SJSA1 (cell line): Measurements from ENCODE around the gene PDSS2. TPM values are rescaled to one million over a fixed set of nuclear protein-coding genes. Genes with fewer than 3 reads are reported as not detected.
"Not testable (repeated sequence)": the region's sequence is repeated elsewhere in the genome, so short reads cannot be mapped to it uniquely, and the experiment has no call there.

Experiments
- DNase-seq, 2 experiments: peaks; one replicate each; pipeline ENCODE4 v3.0.0-alpha.2; 2015 to 2020; ENCODE audit warnings: low spot score in 2 of 2, low read depth in 1 of 2
- H3K27ac ChIP-seq: fragments of 250-450 bp; sonication (Bioruptor Pico); 2 replicates; pipeline ENCODE4 v1.5.1; 2020; ENCODE audit warnings: mild to moderate bottlenecking, moderate library complexity
- H3K27me3 ChIP-seq: fragments of 250-450 bp; sonication (Bioruptor Pico); replicated peaks from 2 replicates; pipeline ENCODE4 v1.5.1; 2020; ENCODE audit warnings: mild to moderate bottlenecking, moderate library complexity
- H3K36me3 ChIP-seq: fragments of 250-450 bp; sonication (Bioruptor Pico); 2 replicates; pipeline ENCODE4 v1.5.1; 2020; ENCODE audit warnings: mild to moderate bottlenecking
- H3K4me1 ChIP-seq: fragments of 250-450 bp; sonication (Bioruptor Pico); replicated peaks from 2 replicates; pipeline ENCODE4 v1.6.1; 2021; ENCODE audit warnings: mild to moderate bottlenecking
- H3K4me3 ChIP-seq: fragments of 250-450 bp; sonication (Bioruptor Pico); 2 replicates; pipeline ENCODE4 v1.5.1; 2020; ENCODE audit warnings: mild to moderate bottlenecking
- H3K9me3 ChIP-seq: fragments of 250-450 bp; sonication (Bioruptor Pico); replicated peaks from 2 replicates; pipeline ENCODE4 v1.5.1; 2020; ENCODE audit warnings: mild to moderate bottlenecking
- total RNA-seq: library from RNA; depleted of rRNA; stranded (reverse); fragments of >200 nt; shearing (Covaris generic); gene quantifications from 2 replicates; pipeline ENCODE4 v1.2.3, GENCODE V29; 2014

Gene PDSS2
- total RNA-seq, 1 experiment from 2014 or later: 11.9 TPM

DNA sequence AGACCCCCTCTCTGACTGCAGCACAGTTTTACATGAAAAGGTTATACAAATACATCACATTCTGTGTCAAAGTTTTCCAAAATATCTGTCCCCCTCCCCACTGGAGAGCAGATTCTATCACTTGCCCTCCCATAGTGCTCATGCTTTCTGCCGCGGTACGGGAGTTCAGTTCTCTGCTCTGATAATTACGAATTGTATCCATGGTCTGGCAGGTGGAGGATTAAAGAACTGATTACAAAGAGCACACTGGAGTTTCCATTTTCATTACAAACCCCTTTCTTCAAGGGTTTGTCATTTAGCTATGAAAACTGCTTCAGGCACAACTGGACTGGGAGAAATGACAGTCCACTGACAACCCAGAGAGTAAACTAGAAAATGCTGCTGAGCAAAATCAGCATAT lies 166.0 kb downstream of the PDSS2 start:
- no peak overlapping the region for H3K27ac ChIP-seq
- H3K36me3 ChIP-seq: no peaks in the 10 kb centered on the region
- peaks cover 15% of the 10 kb centered on the region for H3K4me1 ChIP-seq
- no peaks in the 10 kb centered on the region for H3K9me3 ChIP-seq
- DNase-seq: no peak
- H3K4me3 ChIP-seq: no peak overlapping the region
- H3K27me3 ChIP-seq: no peaks in the 10 kb centered on the region

DNA sequence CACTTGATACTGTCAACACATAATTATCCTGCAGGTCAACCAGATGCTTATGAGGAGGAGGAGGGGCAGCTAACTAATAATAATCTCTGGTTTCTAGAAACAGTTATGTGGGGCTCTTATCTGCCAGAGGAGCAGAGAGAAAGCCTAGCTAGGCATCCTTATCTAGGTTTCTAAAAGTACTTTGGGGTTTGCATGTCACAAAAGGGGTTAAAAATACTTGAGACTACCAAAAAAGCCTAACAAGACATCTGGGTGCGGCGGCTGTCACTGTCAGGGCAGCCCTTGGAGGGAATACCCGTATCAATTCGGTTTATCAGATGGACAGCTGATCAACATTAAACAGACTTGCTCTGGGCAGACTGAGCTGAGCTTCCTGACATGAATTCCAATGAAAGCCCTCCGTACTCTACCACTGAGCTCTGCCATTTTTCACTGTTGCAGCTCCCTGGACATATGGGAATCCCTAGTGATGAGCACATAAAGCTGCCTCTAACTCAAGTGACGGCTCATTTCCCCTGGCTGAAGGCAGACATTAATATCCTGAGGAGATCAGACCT lies 166.6 kb downstream of the PDSS2 start:
- no peak for DNase-seq
- H3K36me3 ChIP-seq: no peaks in the 10 kb centered on the region
- no peak overlapping the region for H3K27ac ChIP-seq
- H3K4me1 ChIP-seq: peaks cover 15% of the 10 kb centered on the region
- no peak overlapping the region for H3K4me3 ChIP-seq
- H3K27me3 ChIP-seq: no peaks in the 10 kb centered on the region
- H3K9me3 ChIP-seq: no peaks in the 10 kb centered on the region

DNA sequence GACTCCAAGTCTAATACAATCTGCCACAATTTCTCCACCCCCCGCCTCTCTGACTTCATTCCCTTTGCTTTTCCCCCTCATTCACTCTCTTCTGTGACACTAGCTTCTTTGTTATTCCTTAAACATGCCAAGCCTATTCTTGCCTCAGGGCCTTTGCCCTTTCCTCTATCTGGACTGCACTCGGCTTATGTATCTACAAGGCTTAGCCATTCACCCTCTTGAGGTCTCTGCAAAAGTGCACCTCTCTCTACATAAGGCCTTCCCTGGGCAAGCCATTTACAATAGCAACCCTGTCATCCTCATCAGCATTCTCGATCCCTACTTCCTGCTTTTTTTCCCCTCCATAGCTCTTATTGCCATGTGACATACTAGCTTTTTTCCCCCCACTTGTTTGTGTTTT lies 168.9 kb downstream of the PDSS2 start:
- no peaks in the 10 kb centered on the region for H3K4me1 ChIP-seq
- H3K36me3 ChIP-seq: no peaks in the 10 kb centered on the region
- H3K4me3 ChIP-seq: no peak overlapping the region
- no peak overlapping the region for H3K27ac ChIP-seq
- H3K9me3 ChIP-seq: no peaks in the 10 kb centered on the region
- no peaks in the 10 kb centered on the region for H3K27me3 ChIP-seq
- DNase-seq: no peak

DNA sequence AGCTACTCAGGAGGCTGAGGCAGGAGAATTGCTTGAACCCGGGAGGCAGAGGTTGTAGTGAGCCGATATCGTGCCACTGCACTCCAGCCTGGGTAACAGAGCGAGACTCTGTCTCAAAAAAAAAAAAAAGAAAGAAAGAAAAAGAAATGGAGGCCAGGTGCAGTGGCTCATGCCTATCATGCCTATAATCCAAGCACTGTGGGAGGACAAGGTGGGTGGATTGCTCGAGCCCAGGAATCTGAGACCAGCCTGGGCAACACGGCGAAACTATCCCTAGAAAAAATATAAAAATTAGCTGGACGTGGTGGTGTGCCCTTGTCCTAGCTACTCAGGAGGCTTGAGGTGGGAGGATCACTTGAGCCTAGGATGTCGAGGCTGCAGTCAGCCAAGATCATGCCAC lies 170.1 kb downstream of the PDSS2 start:
- H3K27ac ChIP-seq: not testable (repeated sequence)

DNA sequence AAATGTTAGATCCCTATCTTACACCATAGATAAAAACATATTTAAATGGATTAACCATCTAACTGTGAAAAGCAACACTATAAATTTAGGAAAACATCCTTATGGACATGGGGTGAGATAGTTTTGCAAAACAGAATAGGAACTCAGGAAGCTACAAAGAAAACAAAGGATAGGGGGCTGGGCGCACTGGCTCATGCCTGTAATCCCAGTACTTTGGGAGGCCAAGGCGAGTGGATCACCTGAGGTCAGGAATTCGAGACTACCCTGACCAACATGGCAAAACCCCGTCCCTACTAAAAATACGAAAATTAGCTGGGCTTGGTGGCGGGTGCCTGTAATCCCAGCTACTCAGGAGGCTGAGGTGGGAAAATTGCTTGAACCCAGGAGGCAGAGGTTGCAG lies 173.7 kb downstream of the PDSS2 start:
- DNase-seq, H3K4me1 ChIP-seq, H3K36me3 ChIP-seq, H3K27me3 ChIP-seq, H3K4me3 ChIP-seq, H3K9me3 ChIP-seq, H3K27ac ChIP-seq: not testable (repeated sequence)

More for the DNA sequence above, 170.1 kb downstream of the PDSS2 start:
- not testable (repeated sequence) for H3K4me1 ChIP-seq, DNase-seq, H3K4me3 ChIP-seq, H3K9me3 ChIP-seq, H3K36me3 ChIP-seq, H3K27me3 ChIP-seq

DNA sequence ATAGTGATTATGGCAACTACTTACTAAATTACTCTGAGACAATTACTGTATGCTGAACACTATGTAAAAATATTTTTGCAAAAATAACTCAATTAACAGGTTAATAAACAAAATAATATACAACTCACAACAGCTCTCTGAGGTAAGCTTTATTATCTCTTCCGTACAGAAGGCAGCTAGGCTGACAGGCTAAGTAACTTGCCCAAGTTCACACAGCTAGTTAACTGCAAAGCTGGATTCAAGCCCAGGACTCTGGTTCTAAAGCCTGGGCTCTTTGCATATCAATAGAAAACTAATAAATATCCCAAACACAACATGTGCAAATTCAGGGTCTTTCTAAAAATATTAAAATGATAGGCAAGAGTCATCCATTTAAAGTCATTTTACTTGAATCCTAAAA lies 174.6 kb downstream of the PDSS2 start:
- Histone ChIP-seq H3K36me3 (no peaks in the 10 kb centered on the region), H3K4me3 (no peak overlapping the region), H3K4me1 (no peaks in the 10 kb centered on the region), H3K9me3 (no peaks in the 10 kb centered on the region), H3K27ac (no peak overlapping the region), H3K27me3 (no peaks in the 10 kb centered on the region)
- no peak for DNase-seq

- no peak overlapping the region for H3K27ac ChIP-seq
- no peaks in the 10 kb centered on the region for H3K4me1 ChIP-seq
- no peak overlapping the region for H3K4me3 ChIP-seq
- no peak for DNase-seq
- H3K27me3 ChIP-seq: no peaks in the 10 kb centered on the region
- no peaks in the 10 kb centered on the region for H3K36me3 ChIP-seq
- no peaks in the 10 kb centered on the region for H3K9me3 ChIP-seq
Observed at GRCh38 chr6:107280791-107281190, 178.6 kb downstream of the PDSS2 start.

- DNase-seq, H3K27me3 ChIP-seq, H3K4me3 ChIP-seq, H3K4me1 ChIP-seq, H3K27ac ChIP-seq, H3K9me3 ChIP-seq, H3K36me3 ChIP-seq: not testable (repeated sequence)
Observed at GRCh38 chr6:107280001-107280400, 179.4 kb downstream of the PDSS2 start.

DNA sequence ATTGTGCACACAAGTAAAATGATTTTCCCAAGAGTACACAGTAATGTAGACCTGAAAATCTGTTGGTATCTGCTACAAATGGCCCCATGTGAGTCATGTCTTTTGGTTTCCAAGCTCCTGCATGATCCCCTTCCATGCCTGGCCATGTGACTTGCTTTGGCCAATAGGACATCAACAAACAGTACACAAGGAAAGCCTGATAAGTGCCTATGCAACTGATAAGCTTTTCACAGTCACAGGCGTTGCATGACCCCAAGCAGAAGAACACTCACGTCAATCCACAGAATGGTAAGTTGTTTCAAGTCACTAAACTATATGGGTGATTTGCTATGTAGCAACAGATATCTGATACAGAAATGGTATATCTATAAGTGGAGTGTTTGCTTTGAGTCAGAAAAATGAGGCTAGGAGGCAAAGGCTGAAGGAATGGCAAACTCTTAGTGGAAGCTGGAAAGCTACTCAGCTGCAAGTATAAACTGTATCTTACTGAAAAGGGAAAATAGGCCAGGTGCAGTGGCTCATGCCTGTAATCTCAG lies 184.0 kb downstream of the PDSS2 start:
- H3K27me3 ChIP-seq: no peaks in the 10 kb centered on the region
- no peaks in the 10 kb centered on the region for H3K9me3 ChIP-seq
- H3K4me1 ChIP-seq: no peaks in the 10 kb centered on the region
- no peaks in the 10 kb centered on the region for H3K36me3 ChIP-seq
- H3K27ac ChIP-seq: no peak overlapping the region
- DNase-seq: no peak
- H3K4me3 ChIP-seq: no peak overlapping the region

DNA sequence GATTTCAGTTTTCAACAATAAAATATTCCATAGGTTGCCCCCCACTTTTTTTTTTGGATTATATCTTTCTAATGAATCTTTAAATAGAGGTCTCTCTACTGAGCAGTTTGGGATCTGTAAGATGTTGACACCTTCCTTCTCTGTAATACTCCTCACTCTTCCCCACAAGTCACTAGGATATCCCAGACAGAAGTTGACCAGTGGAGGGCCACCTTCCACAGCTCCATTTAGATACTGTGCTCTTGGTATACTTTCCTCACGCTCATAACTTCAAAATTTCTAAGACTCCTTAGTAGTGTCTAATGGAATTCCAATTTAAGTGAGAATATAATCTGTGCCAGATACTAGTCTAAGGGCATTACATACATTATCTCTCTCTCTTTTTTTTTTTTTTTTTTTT lies 185.1 kb downstream of the PDSS2 start:
- DNase-seq: no peak
- H3K27ac ChIP-seq: no peak overlapping the region
- H3K4me1 ChIP-seq: no peaks in the 10 kb centered on the region
- no peak overlapping the region for H3K4me3 ChIP-seq
- H3K27me3 ChIP-seq: no peaks in the 10 kb centered on the region
- H3K9me3 ChIP-seq: no peaks in the 10 kb centered on the region
- no peaks in the 10 kb centered on the region for H3K36me3 ChIP-seq

DNA sequence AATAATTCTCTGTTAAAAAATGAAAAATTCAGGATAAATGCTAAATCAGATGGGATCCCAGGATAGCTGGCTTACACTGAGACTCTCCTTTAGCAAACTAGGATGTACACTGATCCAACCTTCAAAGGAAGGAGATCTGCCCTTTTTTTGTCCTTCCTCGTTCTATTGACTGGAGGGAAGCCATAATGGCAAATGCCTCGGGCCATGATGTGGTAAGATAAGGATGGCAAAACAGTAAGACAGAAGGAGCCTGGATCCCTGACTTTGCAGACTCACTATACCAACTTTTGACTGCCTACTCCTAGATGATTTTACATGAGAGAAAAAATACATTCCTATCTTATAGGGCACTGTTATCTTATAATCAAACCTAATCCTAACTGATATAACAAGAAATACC lies 187.1 kb downstream of the PDSS2 start:
- Histone ChIP-seq H3K4me1 (no peaks in the 10 kb centered on the region), H3K27me3 (no peaks in the 10 kb centered on the region), H3K36me3 (no peaks in the 10 kb centered on the region), H3K27ac (no peak overlapping the region), H3K9me3 (no peaks in the 10 kb centered on the region), H3K4me3 (no peak overlapping the region)
- DNase-seq: no peak

DNA sequence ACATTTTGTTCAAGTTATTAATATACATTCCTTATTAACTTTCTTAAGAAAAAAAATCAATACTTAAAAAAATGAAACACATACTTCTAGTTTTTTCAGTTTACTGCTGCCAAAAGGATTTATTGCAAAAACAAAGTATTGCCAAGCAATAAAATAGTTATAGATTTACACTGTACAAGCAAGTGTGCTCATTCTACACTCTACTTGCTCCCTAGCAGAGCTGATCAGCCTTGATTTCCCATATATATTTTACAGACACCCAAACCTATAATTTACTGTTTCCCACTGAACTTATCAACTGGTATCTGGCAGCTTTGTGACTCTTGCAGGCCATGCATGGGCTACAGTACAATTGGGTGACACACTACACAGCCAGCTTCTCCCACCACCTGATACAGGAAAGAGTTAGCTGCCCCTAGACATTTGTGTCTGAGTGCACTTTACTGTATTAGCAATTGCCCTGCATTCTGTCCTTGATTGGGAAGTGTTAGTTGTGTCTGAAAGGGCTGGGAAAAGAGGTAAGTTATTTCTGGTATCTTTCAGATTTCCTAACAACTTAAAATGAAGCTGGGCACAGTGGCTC lies 188.1 kb downstream of the PDSS2 start:
- Histone ChIP-seq H3K9me3 (no peaks in the 10 kb centered on the region), H3K4me1 (no peaks in the 10 kb centered on the region), H3K36me3 (no peaks in the 10 kb centered on the region), H3K27me3 (no peaks in the 10 kb centered on the region), H3K4me3 (no peak overlapping the region), H3K27ac (no peak overlapping the region)
- DNase-seq: no peak

DNA sequence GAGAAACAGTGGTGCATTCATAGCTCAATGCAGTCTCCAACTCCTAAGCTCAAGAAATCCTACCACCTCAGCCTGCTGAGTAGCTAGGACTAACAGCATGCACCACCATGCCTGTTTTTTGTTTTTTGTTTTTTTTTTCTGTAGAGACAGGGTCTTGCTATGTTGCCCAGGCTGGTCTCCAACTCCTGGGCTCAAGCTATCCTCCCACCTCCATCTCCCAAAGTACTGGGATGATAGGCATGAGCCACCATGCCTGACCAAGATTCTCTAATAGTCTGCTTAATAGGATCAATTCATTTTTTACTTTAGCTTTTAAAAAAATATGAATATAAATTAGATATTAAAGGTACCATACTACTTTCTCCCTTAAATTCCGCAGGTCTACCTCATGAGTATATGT lies 191.7 kb downstream of the PDSS2 start:
- no peaks in the 10 kb centered on the region for H3K9me3 ChIP-seq
- no peak overlapping the region for H3K27ac ChIP-seq
- H3K36me3 ChIP-seq: no peaks in the 10 kb centered on the region
- no peak overlapping the region for H3K4me3 ChIP-seq
- no peaks in the 10 kb centered on the region for H3K4me1 ChIP-seq
- no peaks in the 10 kb centered on the region for H3K27me3 ChIP-seq
- no peak for DNase-seq

DNA sequence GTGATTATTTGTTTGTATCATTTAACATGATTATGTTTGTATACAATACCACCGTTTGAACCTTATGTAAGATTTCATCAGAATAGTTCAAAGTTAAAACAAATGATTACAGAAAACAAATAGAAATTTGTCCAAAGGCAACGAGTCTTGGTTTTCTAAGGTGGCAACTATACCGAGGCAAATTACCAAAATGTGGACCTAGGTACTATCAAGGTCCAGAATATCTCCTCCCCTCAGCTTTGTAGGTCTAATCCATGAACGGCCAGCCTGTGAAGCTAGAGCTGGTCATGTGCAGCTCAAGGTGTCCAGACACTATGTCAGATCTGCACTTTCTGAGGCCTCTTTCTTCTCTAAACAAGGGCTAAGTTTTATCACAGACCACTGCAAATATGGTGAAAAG lies 192.4 kb downstream of the PDSS2 start:
- H3K27me3 ChIP-seq: no peaks in the 10 kb centered on the region
- DNase-seq: no peak
- no peak overlapping the region for H3K4me3 ChIP-seq
- H3K4me1 ChIP-seq: no peaks in the 10 kb centered on the region
- no peaks in the 10 kb centered on the region for H3K9me3 ChIP-seq
- no peak overlapping the region for H3K27ac ChIP-seq
- H3K36me3 ChIP-seq: no peaks in the 10 kb centered on the region

DNA sequence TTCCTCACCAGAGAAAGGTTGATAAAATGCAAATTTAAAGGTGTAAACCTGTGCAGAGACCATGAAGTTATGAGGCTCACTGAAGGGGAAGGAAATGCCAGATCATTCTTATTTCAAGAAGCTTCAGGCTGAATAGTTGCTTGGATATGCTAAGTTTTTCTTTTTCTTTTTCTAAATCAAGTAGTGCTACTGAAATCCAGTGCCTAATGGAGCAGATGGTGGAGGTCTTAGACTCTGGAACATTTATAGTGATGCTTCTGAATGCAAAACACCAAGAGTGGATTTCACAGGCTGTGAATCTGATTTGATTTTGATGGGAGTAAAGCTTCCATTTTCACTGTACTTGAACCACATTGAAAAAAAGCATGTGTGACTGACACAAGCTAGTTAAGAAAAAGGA lies 192.8 kb downstream of the PDSS2 start:
- Histone ChIP-seq H3K27ac (no peak overlapping the region), H3K9me3 (no peaks in the 10 kb centered on the region), H3K4me3 (no peak overlapping the region), H3K4me1 (no peaks in the 10 kb centered on the region), H3K36me3 (no peaks in the 10 kb centered on the region), H3K27me3 (no peaks in the 10 kb centered on the region)
- no peak for DNase-seq
